DMS79 (cell line): ENCODE measurements around the gene PEX3.
"Not testable (repeated sequence)": the region's sequence is repeated elsewhere in the genome, so short reads cannot be mapped to it uniquely, and the experiment has no call there.

Experiments
- DNase-seq: peaks from one replicate; lab custom pipeline; 2025; lab: John Stamatoyannopoulos, UW

The PEX3 gene

DNA sequence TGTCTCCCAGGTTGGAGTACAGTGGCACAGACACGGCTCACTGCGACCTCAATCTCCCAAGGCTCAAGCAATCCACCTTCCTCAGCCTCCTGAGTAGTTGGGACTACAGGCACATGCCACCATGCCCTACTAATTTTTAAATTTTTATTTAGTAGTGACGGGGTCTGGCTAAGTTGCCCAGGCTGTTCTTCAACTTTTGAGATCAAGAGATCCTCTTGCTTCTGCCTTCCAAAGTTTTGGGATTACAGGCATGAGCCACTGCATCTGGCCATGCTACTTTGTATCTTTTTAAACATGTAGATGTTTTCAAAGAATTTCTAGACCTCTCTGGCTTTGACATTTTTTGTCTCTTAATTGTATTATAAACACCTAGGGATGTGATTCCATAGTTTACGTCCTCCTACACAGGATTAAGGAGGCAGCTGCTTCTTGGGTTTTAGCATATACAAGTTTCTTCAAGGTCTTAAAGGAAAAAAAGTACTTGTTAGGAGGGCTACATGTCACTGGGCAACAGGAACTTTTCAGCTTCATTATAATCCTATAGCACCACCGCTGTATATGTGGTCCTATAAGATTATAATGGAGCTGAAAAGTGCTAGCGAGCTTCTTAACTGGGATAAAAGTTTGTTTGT, 1.4 kb upstream of the PEX3 start:
- no peak for DNase-seq

DNA sequence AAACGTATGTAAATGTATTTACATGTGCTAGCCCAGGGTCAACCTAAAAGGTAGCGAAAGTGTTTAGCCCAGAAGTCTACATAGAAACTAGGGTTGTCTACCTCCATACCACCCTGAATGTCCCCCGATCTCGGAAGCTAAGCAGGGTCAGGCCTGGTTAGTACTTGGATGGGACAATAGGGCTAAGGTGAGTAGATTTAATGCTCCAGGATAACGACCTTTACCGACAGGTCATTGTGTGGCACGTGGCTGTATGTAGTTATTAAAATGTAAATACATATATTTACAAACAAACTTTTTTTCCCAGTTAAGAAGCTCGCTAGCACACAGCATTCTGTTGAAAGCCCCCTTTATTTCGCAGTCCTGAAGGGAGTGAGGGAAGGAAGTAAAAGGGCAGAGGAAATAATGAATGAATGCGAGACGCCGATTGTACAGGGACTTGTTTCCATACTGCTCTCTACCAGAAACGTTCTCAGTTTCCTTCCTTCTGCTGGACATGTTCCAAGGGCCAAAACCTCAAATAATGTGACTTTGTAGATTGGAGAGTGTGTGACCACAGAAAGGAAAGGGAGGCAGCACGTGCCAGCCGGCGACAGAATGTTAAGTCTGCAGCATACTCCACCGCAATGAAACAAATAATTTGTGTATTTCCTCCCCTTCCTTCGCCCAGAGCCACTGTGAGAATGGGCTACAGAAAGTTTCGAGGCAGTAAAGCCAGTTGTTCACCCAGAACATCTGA, 722 bp upstream of the PEX3 start:
- no peak for DNase-seq

DNA sequence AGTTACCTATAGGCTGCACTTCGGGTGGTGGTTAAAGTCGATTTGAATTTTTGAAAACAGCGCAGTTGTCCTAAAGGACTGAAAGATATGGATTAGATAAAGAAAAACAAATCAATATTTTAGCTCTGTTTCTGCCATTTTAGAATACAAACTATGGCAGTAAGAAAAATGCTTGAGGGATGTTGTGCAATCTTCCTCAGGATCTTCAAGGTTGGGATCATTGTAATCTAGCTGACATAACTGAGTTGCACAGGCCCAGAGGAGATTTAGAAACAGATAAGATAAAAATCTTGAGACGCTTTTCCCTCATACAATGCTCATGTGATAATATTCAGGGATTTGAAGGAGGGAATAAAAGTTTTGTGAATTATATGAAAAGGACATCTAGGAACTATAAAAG, 926 bp downstream of the PEX3 start:
- no peak for DNase-seq

DNA sequence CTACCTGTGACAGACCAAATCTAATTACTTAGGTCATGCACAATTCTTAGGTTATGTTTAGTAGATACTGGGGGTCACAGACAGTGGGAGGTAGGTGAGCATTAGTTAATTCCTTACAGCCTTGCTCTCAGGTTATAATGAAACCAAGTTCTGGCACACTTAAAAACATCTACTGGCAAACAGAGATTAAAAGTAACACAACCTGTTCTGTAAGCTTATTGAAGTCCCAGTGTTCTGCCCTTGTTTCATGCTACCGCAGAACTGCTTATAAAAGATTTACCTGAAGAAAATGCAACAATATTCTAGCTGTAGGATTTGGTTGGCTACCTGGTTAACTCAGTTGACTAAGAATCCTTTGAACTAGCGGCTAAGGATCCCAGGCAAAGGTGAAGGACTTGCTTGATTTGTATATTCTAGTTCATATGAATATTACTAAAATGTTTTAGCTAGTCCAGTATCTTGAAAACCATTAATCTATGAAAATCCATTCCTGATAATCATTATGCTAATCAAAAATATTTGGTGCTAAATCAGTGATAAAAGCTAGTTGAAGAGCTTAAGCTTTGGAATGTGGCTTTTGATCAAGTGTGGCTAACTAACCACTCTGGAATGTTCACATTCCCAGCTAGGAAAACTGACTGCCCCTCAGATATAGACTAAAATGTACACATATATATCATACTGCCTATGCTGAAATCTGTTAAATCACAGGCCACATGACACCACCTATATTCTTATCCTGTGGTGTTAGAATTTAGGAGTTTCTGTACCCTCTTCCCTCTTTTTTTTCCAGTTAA, 7.2 kb downstream of the PEX3 start:
- no peak for DNase-seq

DNA sequence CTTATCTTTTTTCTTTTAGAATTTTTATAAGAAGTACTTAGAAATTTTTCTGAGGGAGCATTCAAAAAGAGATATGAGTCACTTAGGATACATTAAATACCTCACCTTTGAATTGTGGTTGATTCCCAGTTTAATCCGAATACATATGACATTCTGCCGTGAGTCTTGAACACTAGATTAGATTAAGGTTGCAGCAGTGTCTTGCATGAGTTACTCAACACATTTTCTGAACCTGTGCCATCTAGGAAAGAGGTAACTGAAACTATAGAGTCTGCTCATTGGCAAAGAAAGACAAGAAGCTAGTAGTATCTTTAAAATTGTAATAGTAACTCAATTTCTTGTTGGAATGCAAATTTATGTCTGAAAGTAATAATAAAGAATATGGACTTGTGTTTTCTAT, 14.9 kb downstream of the PEX3 start:
- no peak for DNase-seq

DNA sequence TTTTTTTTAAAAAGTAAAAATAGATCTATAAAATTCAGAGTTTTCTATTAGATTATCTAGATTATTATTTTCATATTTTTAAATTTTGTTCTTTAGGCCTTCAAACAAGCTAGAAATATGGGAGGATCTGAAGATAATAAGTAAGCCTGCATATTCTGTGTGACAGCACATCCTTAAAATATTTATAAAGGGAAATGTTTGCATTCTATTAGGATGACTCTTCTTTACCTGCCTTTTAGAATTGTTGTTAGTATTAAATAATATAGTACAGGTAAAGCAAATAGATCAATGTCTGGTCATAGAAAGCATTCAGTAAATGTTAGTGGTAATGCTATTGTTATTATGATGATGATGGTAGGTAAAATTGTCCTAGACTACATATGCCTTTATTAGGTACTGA, 17.4 kb downstream of the PEX3 start:
- no peak for DNase-seq

DNA sequence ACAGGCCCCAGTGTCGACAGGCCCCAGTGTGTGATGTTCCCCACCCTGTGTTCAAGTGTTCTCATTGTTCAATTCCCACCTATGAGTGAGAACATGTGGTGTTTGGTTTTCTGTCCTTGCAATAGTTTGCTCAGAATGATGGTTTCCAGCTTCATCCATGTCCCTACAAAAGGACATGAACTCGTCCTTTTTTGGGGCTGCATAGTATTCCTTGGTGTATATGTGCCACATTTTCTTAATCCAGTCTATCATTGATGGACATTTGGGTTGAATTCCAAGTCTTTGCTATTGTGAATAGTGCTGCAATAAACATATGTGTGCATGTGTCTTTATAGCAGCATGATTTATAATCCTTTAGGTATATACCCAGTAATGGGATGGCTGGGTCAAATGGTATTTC, 18.2 kb downstream of the PEX3 start:
- not testable (repeated sequence) for DNase-seq

DNA sequence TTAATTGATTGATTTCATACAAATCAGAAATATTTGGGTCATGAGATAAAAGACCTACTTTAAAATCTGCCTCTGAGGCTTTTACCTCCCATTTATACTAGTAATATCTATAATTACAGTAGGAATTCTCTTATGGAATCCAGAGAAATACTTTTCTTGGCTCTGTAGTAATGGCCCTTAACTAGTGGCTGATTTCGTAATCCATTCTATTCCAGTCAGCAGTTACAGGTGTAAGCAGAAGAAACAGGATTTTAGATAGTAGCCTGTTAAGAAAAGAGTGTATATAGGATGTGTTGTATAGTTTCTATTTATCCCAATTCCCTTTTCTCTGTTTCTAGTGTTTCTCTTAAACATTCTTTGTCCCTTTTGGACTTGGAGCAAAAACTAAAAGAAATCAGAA, 21.2 kb downstream of the PEX3 start:
- DNase-seq: no peak

DNA sequence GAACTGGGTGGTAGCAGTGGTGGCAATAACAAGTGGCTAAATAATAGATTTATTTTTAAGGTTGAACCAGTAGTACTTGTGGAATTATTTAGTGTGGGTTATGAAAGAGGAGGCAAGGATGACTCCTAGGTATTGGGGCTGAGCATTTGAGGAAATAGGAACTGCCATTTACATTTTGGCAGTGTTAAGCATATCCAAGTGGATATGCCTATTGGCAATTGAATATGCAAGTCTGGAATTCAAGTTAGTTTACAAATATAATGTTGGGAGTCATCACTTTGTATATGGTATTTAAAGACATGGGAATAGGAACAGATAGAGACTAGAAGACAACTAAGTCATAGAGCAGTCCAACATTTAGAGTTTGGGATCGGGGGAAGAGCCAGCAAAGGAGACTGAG, 25.9 kb downstream of the PEX3 start:
- no peak for DNase-seq

DNA sequence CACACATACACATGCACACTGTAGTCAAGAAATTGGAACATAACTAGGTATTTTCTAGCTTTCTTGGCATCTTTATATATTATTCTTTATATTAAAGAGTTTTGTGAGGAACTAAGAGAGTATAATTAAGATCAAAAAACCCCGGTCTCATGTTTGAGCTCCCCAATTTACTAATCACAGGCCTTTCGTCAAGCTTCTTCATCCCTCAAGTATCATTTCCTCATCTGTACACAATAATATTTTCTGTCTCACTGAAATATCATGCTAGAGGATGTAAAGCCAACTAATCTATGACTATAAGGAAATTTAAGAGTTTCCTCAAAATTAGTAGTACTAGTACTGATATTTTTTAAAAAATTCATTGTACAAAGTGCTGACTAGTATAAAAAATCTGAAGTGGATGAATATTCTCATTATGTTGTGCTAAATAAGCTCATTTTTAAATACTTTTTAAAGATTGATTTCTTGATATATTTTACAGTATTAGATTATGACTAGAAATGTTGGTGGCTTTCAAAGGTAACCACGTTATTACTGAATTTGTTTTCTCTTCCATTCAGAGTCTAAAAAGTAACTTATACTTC, 28.0 kb downstream of the PEX3 start:
- DNase-seq: no peak

DNA sequence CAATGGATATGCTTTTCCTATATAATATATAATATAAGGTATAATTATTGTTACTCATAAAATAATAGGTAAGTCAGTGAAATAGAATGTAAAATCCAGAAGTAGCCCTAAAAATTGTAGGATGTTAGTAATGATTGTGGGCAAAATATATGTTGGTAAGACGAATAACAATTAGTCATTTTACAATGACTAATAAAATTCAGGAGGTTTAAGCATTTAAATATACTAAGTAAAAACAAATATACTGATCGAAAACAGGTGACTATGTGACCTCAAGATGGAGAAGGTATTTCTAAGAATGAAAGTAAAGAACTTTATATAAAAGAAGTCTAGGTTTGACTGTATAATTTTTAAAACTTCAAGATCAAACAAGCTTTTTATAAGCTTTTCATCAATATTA, 32.0 kb downstream of the PEX3 start:
- no peak for DNase-seq

DNA sequence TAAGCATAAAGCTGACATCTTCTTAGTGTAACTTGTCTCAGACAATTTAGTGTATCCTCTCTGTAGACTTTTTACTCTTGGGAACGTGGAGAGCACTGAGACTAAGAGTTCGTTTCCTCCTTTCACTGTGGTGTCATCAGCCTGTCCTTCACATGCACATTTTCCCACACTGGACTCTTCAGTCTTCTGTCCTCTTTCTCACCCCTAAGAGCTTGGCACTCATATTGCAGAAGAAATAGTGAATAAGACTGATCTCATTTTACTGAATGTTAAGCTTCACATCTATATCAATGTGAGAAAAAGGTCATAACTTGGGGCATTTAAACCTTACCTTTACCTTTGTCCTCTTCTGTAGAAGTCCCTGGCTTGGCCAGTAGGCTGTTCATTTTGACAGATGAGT, 35.4 kb downstream of the PEX3 start:
- no peak for DNase-seq

DNA sequence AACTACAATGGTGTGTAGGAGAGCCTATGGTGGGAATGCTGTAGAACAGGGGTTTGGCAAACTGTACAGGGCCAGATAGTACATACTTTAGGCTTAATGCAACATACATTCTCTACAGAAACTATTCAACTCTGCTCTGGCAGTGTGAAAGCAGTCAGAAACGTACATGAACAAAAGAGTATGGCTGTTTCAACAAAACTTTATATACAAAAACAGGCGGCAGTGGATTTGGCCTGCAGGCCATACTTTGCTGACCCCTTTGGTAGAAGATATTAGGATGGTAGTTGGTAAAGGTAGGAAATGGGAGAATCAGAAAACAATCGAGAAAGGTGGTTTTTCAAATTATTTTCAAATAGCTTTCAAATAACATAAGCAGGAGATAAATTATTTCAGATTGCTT, 36.1 kb downstream of the PEX3 start:
- DNase-seq: no peak

DNA sequence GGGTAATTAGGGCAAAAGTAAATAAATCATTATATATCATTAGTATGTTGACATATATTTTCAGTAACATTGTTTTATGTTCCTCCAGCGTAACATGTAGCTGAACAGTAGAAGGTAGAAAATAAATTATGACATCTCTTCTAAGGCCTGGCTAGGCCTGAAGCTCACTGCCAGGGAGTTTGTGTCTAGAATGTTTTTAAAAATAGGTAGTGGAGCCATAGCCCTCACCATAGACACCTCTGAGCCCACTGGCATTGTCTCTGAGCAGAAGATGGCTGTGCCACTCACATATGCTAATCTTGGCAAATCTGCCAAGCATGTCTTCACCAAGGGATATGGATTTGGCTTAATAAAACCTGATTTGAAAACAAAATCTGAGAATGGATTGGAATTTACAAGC, 39.6 kb downstream of the PEX3 start:
- no peak for DNase-seq

DNA sequence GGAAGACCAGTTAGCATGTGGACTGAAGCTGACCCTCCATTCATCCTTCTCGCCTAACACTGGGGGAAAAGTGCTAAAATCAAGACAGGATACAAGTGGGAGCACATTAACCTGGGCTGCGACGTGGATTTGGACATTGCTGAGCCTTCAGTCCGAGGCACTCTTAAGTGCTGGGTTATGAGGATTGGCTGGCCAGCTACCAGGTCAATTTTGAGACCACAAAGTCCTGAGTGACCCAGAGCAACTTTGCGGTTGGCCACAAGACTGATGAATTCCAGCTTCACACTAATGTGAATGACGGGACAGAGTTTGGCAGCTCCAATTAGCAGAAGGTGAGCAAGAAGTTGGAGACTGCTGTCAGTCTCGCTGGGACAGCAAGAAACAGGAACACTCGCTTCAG, 40.2 kb downstream of the PEX3 start:
- no peak for DNase-seq

DNA sequence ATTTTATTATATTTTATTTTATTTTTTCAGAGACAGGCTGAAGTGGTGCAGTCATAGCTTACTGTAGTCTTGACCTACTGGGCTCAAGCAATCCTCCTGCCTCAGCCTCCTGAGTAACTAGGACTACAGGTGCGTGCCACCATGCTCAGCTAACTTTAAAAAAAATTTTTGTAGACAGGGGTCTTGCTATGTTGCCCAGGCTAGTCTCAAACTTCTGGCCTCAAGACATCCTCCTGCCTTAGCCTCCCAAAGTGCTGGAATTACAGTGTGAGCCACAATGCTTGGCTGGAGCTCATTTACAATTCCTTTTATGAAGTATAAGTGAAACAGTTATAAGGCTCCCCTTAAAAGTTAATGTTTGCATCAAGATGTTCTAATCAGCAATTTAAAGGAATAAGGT, 46.4 kb downstream of the PEX3 start:
- no peak for DNase-seq

DNA sequence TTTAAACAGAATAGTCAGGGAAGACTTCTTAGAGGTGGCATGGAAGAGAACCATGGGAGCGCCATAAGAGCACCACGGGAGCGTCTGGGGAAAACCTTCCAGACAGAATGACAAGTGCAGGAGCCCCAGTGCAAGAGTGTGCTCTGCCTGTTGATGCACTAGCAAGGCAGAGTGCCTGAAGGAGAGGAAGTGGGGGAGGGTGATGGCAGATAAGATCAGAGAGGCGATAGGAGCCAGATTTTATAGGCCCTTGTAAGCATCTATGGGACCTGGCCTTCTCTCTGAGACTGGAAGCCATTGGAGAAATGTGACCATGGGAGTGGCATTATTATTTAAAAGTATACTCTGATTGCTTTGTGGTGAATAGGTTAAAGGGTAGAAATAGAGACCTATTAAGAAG, 47.8 kb downstream of the PEX3 start:
- no peak for DNase-seq

DNA sequence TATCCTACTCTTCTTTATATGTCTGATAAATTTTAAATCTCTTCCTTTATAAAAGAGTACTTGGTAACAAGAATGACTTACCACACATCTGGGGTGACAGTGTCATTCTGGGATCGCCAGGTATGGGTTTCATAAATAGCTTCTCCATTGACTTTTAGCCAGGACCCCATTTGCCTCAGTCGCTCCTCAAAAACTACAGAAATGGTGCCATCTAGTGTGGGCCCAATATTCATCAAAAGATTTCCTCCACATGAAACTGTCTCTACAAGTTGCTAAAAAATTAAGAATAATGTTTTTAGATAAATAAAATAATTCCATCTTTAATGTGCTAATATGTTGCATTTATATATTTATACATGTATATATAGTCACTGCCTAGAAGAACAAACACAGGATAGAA, 51.2 kb downstream of the PEX3 start:
- no peak for DNase-seq

DNA sequence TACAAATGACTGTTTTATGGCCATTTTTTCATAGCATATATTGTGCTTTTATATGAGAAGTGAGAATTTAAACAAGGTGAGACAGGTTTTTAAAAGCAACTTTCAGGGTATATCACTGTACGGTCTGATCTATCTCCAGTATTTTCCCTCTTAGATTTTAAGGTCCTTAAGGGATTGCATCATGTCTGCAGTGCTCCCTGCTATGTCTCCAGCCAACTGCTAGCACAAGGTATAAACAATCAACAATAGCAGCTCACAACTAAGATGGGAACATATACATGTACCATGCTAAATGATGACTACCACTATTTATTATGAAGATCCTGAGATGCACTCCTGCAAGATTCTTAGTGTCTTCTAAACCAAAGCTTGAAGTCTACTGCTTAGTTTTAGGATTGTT, 53.8 kb downstream of the PEX3 start:
- no peak for DNase-seq

DNA sequence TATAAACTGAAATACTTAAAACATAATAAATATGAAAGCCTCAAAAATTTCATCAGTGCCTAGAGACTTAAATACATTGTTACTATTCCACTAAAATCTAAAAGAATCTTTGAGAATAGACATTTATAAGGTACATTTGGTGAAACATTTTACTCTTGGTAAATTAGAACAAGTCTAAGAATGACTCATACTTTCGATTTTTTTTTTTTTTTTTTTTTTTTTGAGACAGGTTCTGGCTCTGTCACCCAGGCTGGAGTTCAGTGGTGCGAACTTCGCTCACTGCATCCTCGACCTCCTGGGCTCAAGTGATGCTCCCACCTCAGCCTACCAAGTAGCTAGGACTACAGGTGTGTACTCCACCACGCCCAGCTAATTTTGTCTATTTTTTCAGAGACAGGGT, 54.5 kb downstream of the PEX3 start:
- no peak for DNase-seq

DNA sequence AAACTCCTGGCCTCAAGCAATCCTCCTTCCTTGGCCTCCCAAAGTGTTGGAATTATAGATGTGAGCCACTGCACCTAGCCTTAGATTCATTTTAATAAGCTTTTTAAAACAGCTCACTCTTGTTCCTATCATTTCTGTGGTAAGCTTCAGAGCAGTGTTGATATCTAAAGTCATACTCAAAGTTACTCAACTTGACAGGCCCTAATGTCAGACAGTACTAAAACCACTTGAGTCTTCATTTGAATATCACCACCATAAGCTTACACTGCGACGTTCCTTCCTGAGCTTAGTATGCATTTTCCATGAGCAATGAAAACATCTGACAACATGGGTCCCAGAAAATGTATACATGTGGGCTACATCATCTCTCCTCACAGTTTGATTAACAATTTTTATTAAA, 54.9 kb downstream of the PEX3 start:
- no peak for DNase-seq

DNA sequence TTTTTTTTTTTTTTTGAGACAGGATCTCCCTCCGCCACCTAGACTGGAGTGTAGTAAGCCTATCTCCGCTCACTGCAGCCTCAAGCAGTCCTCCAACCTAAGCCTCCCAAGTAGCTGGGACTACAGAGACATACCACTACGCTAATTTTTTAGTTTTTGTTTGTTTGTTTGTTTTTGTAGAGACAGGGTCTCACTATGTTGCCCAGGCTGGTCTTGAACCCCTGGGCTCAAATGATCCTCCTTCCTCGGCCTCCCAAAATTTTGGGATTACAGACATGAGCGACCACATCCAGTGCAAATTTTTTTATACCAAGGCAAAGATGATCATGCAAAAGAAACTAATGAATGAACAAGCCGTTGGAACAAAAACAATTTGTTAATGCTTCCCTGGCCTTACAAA, 55.6 kb downstream of the PEX3 start:
- no peak for DNase-seq

DNA sequence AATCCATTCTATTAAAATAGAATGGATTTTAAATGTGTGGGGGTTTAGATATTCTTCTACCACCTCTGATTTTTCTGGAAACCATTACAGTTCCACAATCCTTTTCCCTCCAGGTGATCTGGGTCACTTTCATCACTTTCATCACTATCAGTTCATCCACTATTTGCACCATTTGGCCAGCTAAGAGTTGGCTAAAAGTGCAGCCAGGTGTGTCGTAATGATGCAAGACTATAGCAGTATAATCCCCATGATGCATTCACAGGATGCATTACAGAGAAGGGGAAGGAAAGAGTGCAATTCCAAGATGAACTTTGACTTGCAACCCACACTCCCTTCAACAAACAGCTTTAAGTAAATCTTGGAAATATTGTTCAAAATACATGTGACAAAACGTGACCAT, 56.0 kb downstream of the PEX3 start:
- DNase-seq: no peak
